ENCODE data around the gene KDSR.

DNA sequence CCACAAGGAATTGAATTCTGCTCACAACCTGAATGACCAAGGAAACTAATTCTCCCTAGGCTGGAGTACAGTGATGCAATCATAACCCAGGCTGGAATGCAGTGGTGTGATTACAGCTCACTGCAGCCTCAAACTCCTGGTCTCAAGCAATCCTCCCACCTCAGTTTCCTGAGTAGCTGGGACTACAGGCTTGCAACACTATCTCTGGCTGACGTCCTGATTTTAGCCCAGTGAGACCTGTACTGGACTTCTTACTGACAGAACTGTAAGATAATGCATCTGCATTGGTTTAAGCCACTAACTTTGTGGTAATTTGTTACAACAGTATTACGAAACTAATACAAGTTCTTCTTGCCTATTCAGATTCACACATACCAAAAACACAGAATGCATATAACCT is 9.5 kb upstream of the KDSR start:
- TF ChIP-seq, protein P1, sequence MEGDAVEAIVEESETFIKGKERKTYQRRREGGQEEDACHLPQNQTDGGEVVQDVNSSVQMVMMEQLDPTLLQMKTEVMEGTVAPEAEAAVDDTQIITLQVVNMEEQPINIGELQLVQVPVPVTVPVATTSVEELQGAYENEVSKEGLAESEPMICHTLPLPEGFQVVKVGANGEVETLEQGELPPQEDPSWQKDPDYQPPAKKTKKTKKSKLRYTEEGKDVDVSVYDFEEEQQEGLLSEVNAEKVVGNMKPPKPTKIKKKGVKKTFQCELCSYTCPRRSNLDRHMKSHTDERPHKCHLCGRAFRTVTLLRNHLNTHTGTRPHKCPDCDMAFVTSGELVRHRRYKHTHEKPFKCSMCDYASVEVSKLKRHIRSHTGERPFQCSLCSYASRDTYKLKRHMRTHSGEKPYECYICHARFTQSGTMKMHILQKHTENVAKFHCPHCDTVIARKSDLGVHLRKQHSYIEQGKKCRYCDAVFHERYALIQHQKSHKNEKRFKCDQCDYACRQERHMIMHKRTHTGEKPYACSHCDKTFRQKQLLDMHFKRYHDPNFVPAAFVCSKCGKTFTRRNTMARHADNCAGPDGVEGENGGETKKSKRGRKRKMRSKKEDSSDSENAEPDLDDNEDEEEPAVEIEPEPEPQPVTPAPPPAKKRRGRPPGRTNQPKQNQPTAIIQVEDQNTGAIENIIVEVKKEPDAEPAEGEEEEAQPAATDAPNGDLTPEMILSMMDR (IDR thresholded peaks at IDR 0.05): no peak
- TF ChIP-seq POLR2AphosphoS5 (IDR thresholded peaks at IDR 0.05) (no peak), EP300 (IDR thresholded peaks at IDR 0.05; ENCODE audit: low read depth) (no peak)
